GM19035 (cell line): ENCODE data around the gene TSPAN3.

Source experiments
- ATAC-seq: cut with Tn5 transposase; IDR thresholded peaks from one replicate; pipeline ENCODE4 v1.9.1; 2021; ENCODE audit not compliant: unreplicated experiment

Gene TSPAN3

DNA sequence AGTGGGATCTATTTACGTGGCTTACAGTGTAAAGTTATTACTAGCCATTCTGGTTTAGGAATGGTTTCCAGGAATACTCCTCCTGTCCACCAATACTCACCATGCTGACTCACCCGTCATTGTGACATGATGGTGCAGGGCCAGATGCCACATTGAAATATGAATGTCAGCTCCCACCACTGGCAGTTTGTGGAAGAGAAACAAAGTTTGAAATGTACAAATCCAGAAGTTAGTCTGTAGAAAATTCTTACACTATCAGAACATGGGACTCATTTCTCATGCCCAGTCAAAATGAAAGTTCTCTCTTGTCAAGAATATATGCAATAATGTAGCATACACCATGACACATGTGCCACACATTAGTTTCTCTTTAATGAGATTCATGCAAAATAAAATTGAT is 14.4 kb upstream of the TSPAN3 start:
- ATAC-seq = no peak

DNA sequence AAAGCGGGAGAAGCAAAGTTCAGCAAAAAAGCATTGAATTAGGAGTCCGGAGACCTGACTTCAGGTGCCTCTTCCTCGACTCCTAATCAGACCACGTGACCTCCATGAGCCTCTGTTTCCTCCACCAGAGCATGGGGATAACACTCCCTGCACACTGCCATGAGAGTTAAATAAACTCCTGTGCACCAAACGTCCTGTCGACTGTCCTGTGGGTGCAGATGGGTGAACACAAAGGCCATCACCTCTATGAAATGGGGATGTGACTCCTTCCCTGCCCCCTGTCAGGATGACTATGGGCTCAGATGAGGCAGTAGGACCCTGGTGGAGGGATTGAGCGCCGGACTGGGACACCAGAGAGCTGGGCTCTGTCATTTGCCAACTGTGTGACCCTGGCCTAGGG is 13.5 kb upstream of the TSPAN3 start:
- no peak for ATAC-seq

DNA sequence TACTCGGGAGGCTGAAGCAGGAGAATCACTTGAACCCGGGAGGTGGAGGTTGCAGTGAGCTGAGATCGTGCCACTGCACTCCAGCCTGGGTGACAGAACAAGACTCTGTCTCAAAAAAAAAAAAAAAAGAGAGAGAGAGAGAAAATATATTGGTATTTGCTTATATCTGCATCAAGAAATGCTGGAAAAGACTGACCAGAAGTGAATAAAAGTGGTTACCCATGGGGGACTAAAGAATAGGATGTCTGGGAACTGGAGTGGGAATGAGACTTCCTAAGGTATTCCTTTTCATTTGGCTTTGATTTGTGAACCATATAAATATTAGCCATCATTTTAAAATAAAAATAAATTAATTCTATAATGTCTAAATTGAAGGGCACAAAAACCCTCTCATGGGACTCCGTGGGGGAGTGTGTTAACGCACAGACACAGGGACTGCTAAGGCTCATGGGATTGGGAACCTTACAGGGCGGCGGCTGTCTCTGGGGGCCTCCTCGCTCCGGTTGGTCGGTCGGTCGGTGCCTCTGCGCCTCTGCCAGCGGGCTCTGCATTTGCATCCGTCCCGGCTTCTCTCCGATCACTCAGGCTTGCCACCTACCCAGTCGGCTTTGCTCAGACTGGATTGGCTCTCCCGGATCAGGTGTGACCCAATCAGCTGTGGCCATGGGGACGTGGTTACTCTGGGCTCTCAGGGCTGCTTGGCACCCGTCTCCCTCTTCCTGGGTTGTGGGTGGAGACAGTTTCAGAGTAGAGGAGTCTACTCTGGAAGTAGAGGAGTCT is 12.7 kb upstream of the TSPAN3 start:
- ATAC-seq = peak; percentile 83

- ATAC-seq = no peak
These were observed 11.1 kb upstream of the TSPAN3 start for GRCh38 chr15:77081971-77082370.

DNA sequence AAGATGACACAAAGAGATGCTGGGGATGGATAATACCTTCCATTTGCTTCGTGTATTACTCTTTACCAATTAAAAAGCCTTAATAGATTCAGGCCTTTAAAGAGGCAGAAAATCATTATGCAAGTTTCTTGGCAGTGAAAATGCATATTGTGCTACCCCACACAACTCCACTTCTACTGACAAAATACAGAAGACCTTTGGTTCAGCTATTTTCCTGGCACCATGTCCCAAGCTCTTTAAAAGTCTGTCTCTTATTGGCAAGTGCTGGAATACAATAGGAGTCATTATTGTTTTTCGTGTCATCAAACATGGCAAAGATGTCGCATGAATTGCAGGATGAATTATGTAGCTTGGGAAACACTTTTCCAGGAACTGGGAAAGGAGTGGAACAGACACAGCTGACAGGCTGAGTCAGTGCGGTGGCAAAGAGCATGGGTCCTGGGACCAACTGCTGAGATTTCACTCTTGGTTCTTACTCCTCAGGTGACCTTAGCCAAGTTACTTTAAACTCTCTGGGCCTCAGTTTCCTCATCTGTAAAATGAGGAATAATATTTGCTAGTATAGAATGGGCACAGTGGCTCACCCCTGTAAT is 5.5 kb upstream of the TSPAN3 start:
- ATAC-seq = no peak

DNA sequence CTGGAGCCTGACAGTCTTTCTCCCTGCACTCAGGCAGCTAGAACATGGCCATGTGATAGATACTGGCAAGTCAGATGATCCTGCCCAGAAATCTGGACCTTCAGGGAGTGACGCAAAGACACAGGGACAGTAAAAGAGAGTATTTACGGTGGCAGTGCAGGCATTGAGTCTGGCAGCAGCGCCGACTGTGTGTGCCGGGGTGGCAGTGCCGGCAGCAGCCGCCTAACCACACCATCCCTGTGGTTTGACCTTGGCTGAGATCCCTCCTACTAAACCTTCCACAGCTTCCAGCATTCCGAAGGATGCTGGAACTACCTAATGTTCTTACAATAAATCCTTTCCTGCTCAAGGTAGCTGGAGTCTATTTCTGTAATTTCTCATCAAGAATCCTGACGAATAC is 4.6 kb upstream of the TSPAN3 start:
- ATAC-seq = no peak

- ATAC-seq = no peak
These were observed 3.4 kb upstream of the TSPAN3 start for GRCh38 chr15:77074350-77074749.

- no peak for ATAC-seq
These were observed 655 bp upstream of the TSPAN3 start for GRCh38 chr15:77071305-77072223.

DNA sequence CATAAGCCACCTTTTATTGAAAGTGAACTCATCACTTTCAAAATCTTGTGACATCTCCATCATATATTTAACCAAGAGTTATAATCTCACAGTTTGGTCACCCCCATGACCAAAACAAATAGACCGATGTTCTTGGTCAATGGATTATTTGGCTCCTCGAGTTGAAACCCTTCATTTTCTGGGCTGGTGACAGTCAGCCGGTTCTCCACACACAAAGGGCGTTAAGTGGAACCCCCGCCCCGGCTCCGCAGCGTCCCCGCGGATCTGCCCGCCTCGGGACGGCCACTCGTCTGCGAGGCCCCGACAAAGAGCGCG is 772 bp downstream of the TSPAN3 start:
- ATAC-seq = no peak

GRCh38 chr15:77069521-77070121 is 1.3 kb downstream of the TSPAN3 start:
- no peak for ATAC-seq

DNA sequence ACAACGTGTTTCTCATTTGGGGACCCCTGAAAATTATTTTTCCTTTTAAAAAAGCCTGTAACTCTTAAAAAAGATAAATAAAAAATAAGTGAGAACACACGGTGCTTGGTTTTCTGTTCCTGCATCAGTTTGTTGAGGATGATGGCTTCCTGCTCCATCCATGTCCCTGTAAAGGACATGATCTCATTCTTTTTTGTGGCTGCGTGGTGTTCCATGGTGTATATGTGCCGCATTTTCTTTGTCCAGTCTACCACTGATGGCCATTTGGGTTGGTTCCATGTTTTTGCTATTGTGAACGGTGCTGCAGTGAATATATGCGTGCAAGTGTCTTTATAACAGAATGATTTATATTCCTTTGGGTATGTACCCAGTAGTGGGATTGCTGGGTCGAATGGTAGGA is 2.3 kb downstream of the TSPAN3 start:
- no peak for ATAC-seq

DNA sequence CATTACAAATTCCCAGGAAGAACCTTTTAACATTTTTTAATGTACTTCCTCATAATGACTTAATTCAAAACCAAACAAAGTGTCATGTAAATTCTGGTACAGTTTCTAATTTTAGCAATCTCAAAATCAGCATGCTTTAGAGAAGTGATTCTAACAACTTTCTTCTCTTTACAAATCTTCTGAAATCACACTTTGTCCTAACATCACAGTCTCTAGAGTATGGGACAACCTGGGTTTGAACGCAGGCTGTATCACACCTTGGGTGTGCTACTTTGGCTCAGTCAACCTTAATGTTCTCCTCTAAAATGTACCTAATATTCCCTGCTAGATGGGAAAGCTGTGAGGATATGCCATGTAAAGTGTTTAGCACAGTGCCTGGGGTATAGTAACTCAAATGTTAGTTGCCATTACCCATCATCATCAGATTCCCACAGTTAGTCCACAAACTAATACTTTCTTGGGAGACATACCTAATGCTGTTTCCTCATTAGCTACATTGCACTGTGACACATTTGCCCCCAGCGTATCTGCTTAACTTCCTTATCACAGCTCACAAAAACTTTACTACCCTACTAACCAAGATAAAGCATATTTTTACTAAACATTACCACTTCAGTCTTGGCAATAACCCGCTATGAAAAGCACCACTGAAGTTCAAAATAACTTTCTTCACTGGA is 3.1 kb downstream of the TSPAN3 start:
- ATAC-seq = no peak

GRCh38 chr15:77066971-77067690 is 3.8 kb downstream of the TSPAN3 start:
- ATAC-seq = no peak

- ATAC-seq = no peak
These were observed 6.2 kb downstream of the TSPAN3 start for GRCh38 chr15:77064539-77065308.

GRCh38 chr15:77064063-77064462 is 6.8 kb downstream of the TSPAN3 start:
- no peak for ATAC-seq

DNA sequence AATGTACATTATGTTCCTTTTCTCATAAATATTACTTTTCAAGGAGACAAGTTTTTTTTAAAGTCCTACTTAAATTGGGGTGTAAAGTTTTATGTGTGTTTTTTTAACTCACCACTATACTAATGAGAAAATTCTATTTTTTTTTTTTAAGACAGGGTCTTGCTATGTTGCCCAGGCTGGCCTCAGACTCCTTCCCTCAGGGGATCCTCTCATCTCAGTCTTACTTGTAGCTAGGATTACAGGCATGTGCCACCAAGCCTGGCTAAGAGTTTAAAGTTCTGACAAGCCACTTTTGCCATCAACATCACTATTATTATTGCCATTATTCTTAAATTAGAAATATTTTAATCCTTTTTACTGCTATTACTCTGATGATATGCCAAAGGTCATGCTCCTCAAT is 7.7 kb downstream of the TSPAN3 start:
- no peak for ATAC-seq

GRCh38 chr15:77060546-77060945 is 10.4 kb downstream of the TSPAN3 start:
- no peak for ATAC-seq

- no peak for ATAC-seq
These were observed 11.0 kb downstream of the TSPAN3 start for GRCh38 chr15:77059786-77060361.

- ATAC-seq = no peak
These were observed 12.4 kb downstream of the TSPAN3 start for GRCh38 chr15:77058468-77058867.
